Measurements from ENCODE around the gene PDLIM3.

DNA sequence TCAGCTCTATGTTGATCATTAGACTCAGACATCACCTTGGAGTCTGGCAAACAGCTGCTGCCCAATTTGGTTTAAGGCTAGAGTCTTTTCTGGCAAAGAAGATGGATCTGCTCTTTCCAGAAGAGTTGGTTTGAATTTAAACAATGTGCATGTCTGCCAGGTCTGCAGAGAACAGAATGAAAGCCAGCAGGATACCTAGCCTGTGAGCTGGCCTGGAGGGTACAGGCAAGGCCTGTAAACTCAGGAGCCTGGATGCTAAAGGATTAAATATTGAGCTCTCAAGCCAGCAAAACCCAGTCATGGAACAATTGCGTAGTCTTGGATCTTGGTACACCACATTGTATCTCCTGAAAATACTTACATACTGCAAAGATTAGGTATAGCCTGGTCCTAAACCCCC, 15.6 kb upstream of the PDLIM3 start:
- TF ChIP-seq POLR2A (IDR thresholded peaks at IDR 0.05; ENCODE audit: low read depth, low read length) (no peak), POLR2AphosphoS5 (IDR thresholded peaks at IDR 0.05; ENCODE audit: low read depth, low read length) (no peak)

Measured in GM12892 (cell line).